Smooth muscle cell (in vitro differentiated cells): ENCODE results near the gene RTL5. TPM values are rescaled to one million over a fixed set of nuclear protein-coding genes. Genes with fewer than 3 reads are reported as not detected.

Source experiments
- DNase-seq: peaks from one replicate; lab custom pipeline; 2025; ENCODE audit not compliant: unreplicated experiment; lab: John Stamatoyannopoulos, UW
- H2AFZ ChIP-seq: fragments of 200-600 bp; sonication (generic); 2 replicates; pipeline ENCODE4 v1.6.0; 2016; ENCODE audit warnings: antibody characterized with exemption, low read depth, mild to moderate bottlenecking
- H3F3A ChIP-seq: fragments of 200-600 bp; sonication (generic); 2 replicates; pipeline ENCODE4 v1.6.0; 2017; ENCODE audit warnings: antibody characterized with exemption, low read depth
- H3K27ac ChIP-seq: fragments of 200-600 bp; sonication (generic); 2 replicates; pipeline ENCODE4 v1.5.1; 2016; ENCODE audit warnings: low read depth, mild to moderate bottlenecking
- H3K27me3 ChIP-seq: fragments of 200-600 bp; sonication (generic); 2 replicates; pipeline ENCODE4 v1.6.1; 2016; ENCODE audit warnings: low read depth, mild to moderate bottlenecking
- H3K36me3 ChIP-seq: fragments of 200-600 bp; sonication (generic); 2 replicates; pipeline ENCODE4 v1.5.1; 2016; ENCODE audit warnings: low read depth
- H3K4me1 ChIP-seq: fragments of 200-600 bp; sonication (generic); 2 replicates; pipeline ENCODE4 v1.5.1; 2016; ENCODE audit warnings: low read depth
- H3K4me2 ChIP-seq: fragments of 200-600 bp; sonication (generic); 2 replicates; pipeline ENCODE4 v1.6.0; 2016; ENCODE audit warnings: mild to moderate bottlenecking
- H3K4me3 ChIP-seq: fragments of 200-600 bp; sonication (generic); 2 replicates; pipeline ENCODE4 v1.5.1; 2016; ENCODE audit warnings: mild to moderate bottlenecking
- H3K79me2 ChIP-seq: fragments of 200-600 bp; sonication (generic); 2 replicates; pipeline ENCODE4 v1.6.0; 2016; ENCODE audit warnings: low read depth, mild to moderate bottlenecking
- H3K9ac ChIP-seq: fragments of 200-600 bp; sonication (generic); 2 replicates; pipeline ENCODE4 v1.6.0; 2016; ENCODE audit warnings: low read depth
- H3K9me3 ChIP-seq: fragments of 200-600 bp; sonication (generic); replicated peaks from 2 replicates; pipeline ENCODE4 v1.5.1; 2016; ENCODE audit warnings: low read depth
- H4K20me1 ChIP-seq: fragments of 200-600 bp; sonication (generic); 2 replicates; pipeline ENCODE4 v1.6.0; 2016; ENCODE audit warnings: low read depth
- CTCF ChIP-seq: fragments of 200-600 bp; sonication (generic); IDR thresholded peaks from 2 replicates; pipeline ENCODE4 v1.5.1; 2017; ENCODE audit warnings: borderline replicate concordance, mild to moderate bottlenecking, antibody characterized with exemption; ENCODE audit not compliant: insufficient read depth, poor library complexity, severe bottlenecking
- WGBS: methylation state at CpG from one replicate; pipeline ENCODE4 v1.1.7; 2016; ENCODE audit warnings: low lambda C conversion rate; 5-methylcytosine and 5-hydroxymethylcytosine counted together
- polyA plus RNA-seq: library from polyadenylated mRNA; unstranded; fragments of >200 nt; fragmentation: Nextera tagmentation; extraction: Ambion mirVana; gene quantifications from 2 replicates; pipeline ENCODE4 v1.2.1, GENCODE V29; 2016
- total RNA-seq: library from RNA; depleted of rRNA; stranded (reverse); fragments of >200 nt; gene quantifications from 2 replicates; pipeline ENCODE4 v1.2.3, GENCODE V29; 2014

The RTL5 gene
- total and polyA plus RNA-seq, 2 experiments from 2014 or later: 3.1 to 3.6 TPM

GRCh38 chrX:72146527-72146926 lies 14.8 kb upstream of the RTL5 start:
- Histone ChIP-seq H2AFZ (no peak overlapping the region), H3F3A (no peaks in the 10 kb centered on the region), H3K79me2 (no peaks in the 10 kb centered on the region), H3K9ac (no peak overlapping the region), H3K4me2 (no peak overlapping the region), H3K4me3 (no peak overlapping the region), H3K36me3 (no peaks in the 10 kb centered on the region), H3K4me1 (no peaks in the 10 kb centered on the region), H4K20me1 (no peaks in the 10 kb centered on the region), H3K27me3 (no peaks in the 10 kb centered on the region), H3K9me3 (no peaks in the 10 kb centered on the region), H3K27ac (no peak overlapping the region)
- TF ChIP-seq CTCF: no peak
- DNase-seq: no peak
- WGBS: 67% methylated on average over 2 of the region's 2 CpGs

- H3K27me3 ChIP-seq: no peaks in the 10 kb centered on the region
- no peaks in the 10 kb centered on the region for H3K9me3 ChIP-seq
- H3K9ac ChIP-seq: no peak overlapping the region
- H3F3A ChIP-seq: no peaks in the 10 kb centered on the region
- no peaks in the 10 kb centered on the region for H3K79me2 ChIP-seq
- no peaks in the 10 kb centered on the region for H3K36me3 ChIP-seq
- WGBS: 36% methylated on average over 2 of the region's 2 CpGs
- no peak overlapping the region for H3K27ac ChIP-seq
- no peak overlapping the region for H3K4me3 ChIP-seq
- H4K20me1 ChIP-seq: no peaks in the 10 kb centered on the region
- no peaks in the 10 kb centered on the region for H3K4me1 ChIP-seq
- no peak for DNase-seq
- TF ChIP-seq CTCF: no peak
- H3K4me2 ChIP-seq: no peak overlapping the region
- H2AFZ ChIP-seq: no peak overlapping the region
Measured at GRCh38 chrX:72145181-72145580, 13.5 kb upstream of the RTL5 start.

- Histone ChIP-seq H2AFZ (no peak overlapping the region), H3K36me3 (no peaks in the 10 kb centered on the region), H3K9me3 (no peaks in the 10 kb centered on the region), H3K9ac (no peak overlapping the region), H3F3A (no peaks in the 10 kb centered on the region), H3K4me1 (no peaks in the 10 kb centered on the region), H3K27ac (no peak overlapping the region), H3K27me3 (no peaks in the 10 kb centered on the region), H3K4me3 (no peak overlapping the region), H4K20me1 (no peaks in the 10 kb centered on the region), H3K4me2 (no peak overlapping the region), H3K79me2 (no peaks in the 10 kb centered on the region)
- no peak for DNase-seq
- 68% methylated on average over 2 of the region's 2 CpGs for WGBS
- TF ChIP-seq CTCF: no peak
Measured at GRCh38 chrX:72143609-72143907, 11.8 kb upstream of the RTL5 start.

- H3F3A ChIP-seq: no peaks in the 10 kb centered on the region
- H3K27me3 ChIP-seq: no peaks in the 10 kb centered on the region
- no peak overlapping the region for H3K9ac ChIP-seq
- DNase-seq: no peak
- no peak overlapping the region for H3K4me2 ChIP-seq
- H2AFZ ChIP-seq: no peak overlapping the region
- H3K4me3 ChIP-seq: no peak overlapping the region
- H3K27ac ChIP-seq: no peak overlapping the region
- H3K36me3 ChIP-seq: no peaks in the 10 kb centered on the region
- WGBS: 42% methylated on average over 11 of the region's 11 CpGs
- no peaks in the 10 kb centered on the region for H4K20me1 ChIP-seq
- H3K79me2 ChIP-seq: no peaks in the 10 kb centered on the region
- no peaks in the 10 kb centered on the region for H3K4me1 ChIP-seq
- H3K9me3 ChIP-seq: no peaks in the 10 kb centered on the region
- no peak for TF ChIP-seq CTCF
Measured at GRCh38 chrX:72142794-72143608, 11.3 kb upstream of the RTL5 start.
